ENCODE results near the gene REN.

The REN gene

GRCh38 chr1:204155881-204156280 lies 10.3 kb downstream of the REN start:
- Histone ChIP-seq H3K4me3 (ENCODE audit: low read depth, low read length, poor library complexity, severe bottlenecking) (no peak overlapping the region), H3K79me2 (ENCODE audit: insufficient read depth, low read length) (no peaks in the 10 kb centered on the region), H2AFZ (ENCODE audit: low read length) (no peak overlapping the region), H3K9ac (ENCODE audit: low read length) (no peak overlapping the region), H3K27me3 (ENCODE audit: insufficient read depth, low read length) (0 out of 2 replicates have a peak, but pooled peaks cover 4% of the 10 kb centered on the region), H4K20me1 (ENCODE audit: insufficient read depth, low read length) (no peaks in the 10 kb centered on the region), H3F3A (ENCODE audit: insufficient read depth, low read length) (no peaks in the 10 kb centered on the region), H3K36me3 (ENCODE audit: insufficient read depth, low read length) (no peaks in the 10 kb centered on the region), H3K9me2 (ENCODE audit: low read depth, low read length) (no peaks in the 10 kb centered on the region), H3K27ac (ENCODE audit: low read depth, low read length, poor library complexity, severe bottlenecking) (no peak overlapping the region), H3K4me1 (ENCODE audit: insufficient read depth, low read length, severe bottlenecking) (no peaks in the 10 kb centered on the region), H3K9me3 (ENCODE audit: low read length) (no peaks in the 10 kb centered on the region), H3K4me2 (ENCODE audit: low read length) (no peak overlapping the region)
- TF ChIP-seq EZH2 (IDR thresholded peaks at IDR 0.05; ENCODE audit: borderline replicate concordance, low read length), result no peak
- no peak for TF ChIP-seq CTCF (IDR thresholded peaks at IDR 0.05; ENCODE audit: low read length)

GRCh38 chr1:204154568-204155255 lies 11.4 kb downstream of the REN start:
- no peak overlapping the region for H3K4me3 ChIP-seq (ENCODE audit: low read depth, low read length, poor library complexity, severe bottlenecking)
- H3K36me3 ChIP-seq (ENCODE audit: insufficient read depth, low read length), result no peaks in the 10 kb centered on the region

GRCh38 chr1:204153667-204154066 lies 12.5 kb downstream of the REN start:
- H3K9me3 ChIP-seq (ENCODE audit: low read length), result no peaks in the 10 kb centered on the region

More at GRCh38 chr1:204154568-204155255, 11.4 kb downstream of the REN start:
- TF ChIP-seq EZH2 (IDR thresholded peaks at IDR 0.05; ENCODE audit: borderline replicate concordance, low read length), result no peak
- TF ChIP-seq CTCF (IDR thresholded peaks at IDR 0.05; ENCODE audit: low read length), result no peak
- Histone ChIP-seq H3K4me2 (ENCODE audit: low read length) (no peak overlapping the region), H3K79me2 (ENCODE audit: insufficient read depth, low read length) (no peaks in the 10 kb centered on the region), H3K9ac (ENCODE audit: low read length) (no peak overlapping the region), H4K20me1 (ENCODE audit: insufficient read depth, low read length) (no peaks in the 10 kb centered on the region), H3K9me2 (ENCODE audit: low read depth, low read length) (no peaks in the 10 kb centered on the region), H3K27ac (ENCODE audit: low read depth, low read length, poor library complexity, severe bottlenecking) (no peak overlapping the region), H3K27me3 (ENCODE audit: insufficient read depth, low read length) (0 out of 2 replicates have a peak, but pooled peaks cover 4% of the 10 kb centered on the region), H3F3A (ENCODE audit: insufficient read depth, low read length) (no peaks in the 10 kb centered on the region), H3K4me1 (ENCODE audit: insufficient read depth, low read length, severe bottlenecking) (no peaks in the 10 kb centered on the region), H2AFZ (ENCODE audit: low read length) (no peak overlapping the region), H3K9me3 (ENCODE audit: low read length) (no peaks in the 10 kb centered on the region)

More at GRCh38 chr1:204153667-204154066, 12.5 kb downstream of the REN start:
- no peaks in the 10 kb centered on the region for H3K4me1 ChIP-seq (ENCODE audit: insufficient read depth, low read length, severe bottlenecking)
- H3F3A ChIP-seq (ENCODE audit: insufficient read depth, low read length), result no peaks in the 10 kb centered on the region
- H3K4me2 ChIP-seq (ENCODE audit: low read length), result no peak overlapping the region
- H2AFZ ChIP-seq (ENCODE audit: low read length), result no peak overlapping the region
- no peaks in the 10 kb centered on the region for H3K9me2 ChIP-seq (ENCODE audit: low read depth, low read length)
- no peaks in the 10 kb centered on the region for H4K20me1 ChIP-seq (ENCODE audit: insufficient read depth, low read length)
- 0 out of 2 replicates have a peak, but pooled peaks cover 4% of the 10 kb centered on the region for H3K27me3 ChIP-seq (ENCODE audit: insufficient read depth, low read length)
- H3K4me3 ChIP-seq (ENCODE audit: low read depth, low read length, poor library complexity, severe bottlenecking), result no peak overlapping the region
- no peak overlapping the region for H3K27ac ChIP-seq (ENCODE audit: low read depth, low read length, poor library complexity, severe bottlenecking)
- H3K79me2 ChIP-seq (ENCODE audit: insufficient read depth, low read length), result no peaks in the 10 kb centered on the region
- TF ChIP-seq CTCF (IDR thresholded peaks at IDR 0.05; ENCODE audit: low read length) (no peak), EZH2 (IDR thresholded peaks at IDR 0.05; ENCODE audit: borderline replicate concordance, low read length) (no peak)
- H3K9ac ChIP-seq (ENCODE audit: low read length), result no peak overlapping the region
- H3K36me3 ChIP-seq (ENCODE audit: insufficient read depth, low read length), result no peaks in the 10 kb centered on the region
